Loucy (cell line): ENCODE results near the gene RIN3.

Source experiments
- H2AFZ ChIP-seq: fragments of 200-600 bp; sonication (generic); 2 replicates; pipeline ENCODE4 v1.6.0; 2016; ENCODE audit warnings: antibody characterized with exemption, mild to moderate bottlenecking, low read length, moderate library complexity
- H3F3A ChIP-seq: fragments of 200-600 bp; 2 replicates; pipeline ENCODE4 v1.6.0; 2016; ENCODE audit warnings: antibody characterized with exemption, low read depth, mild to moderate bottlenecking
- H3K27me3 ChIP-seq: fragments of 200-600 bp; sonication (generic); 2 replicates; pipeline ENCODE4 v1.6.1; 2014; ENCODE audit warnings: low read length, mild to moderate bottlenecking; ENCODE audit not compliant: insufficient read depth, poor library complexity, severe bottlenecking
- H3K36me3 ChIP-seq: fragments of 200-600 bp; sonication (generic); 2 replicates; pipeline ENCODE4 v1.6.1; 2016; ENCODE audit warnings: low read length; ENCODE audit not compliant: insufficient read depth
- H3K4me1 ChIP-seq: fragments of 200-600 bp; sonication (generic); 2 replicates; pipeline ENCODE4 v1.5.1; 2014; ENCODE audit warnings: low read length, mild to moderate bottlenecking; ENCODE audit not compliant: insufficient read depth, poor library complexity, severe bottlenecking
- H3K4me2 ChIP-seq: fragments of 200-600 bp; sonication (generic); 2 replicates; pipeline ENCODE4 v1.6.0; 2014; ENCODE audit warnings: antibody characterized with exemption, low read length, low read depth, mild to moderate bottlenecking; ENCODE audit not compliant: poor library complexity, severe bottlenecking
- H3K4me3 ChIP-seq: fragments of 200-600 bp; sonication (generic); 2 replicates; pipeline ENCODE4 v1.5.1; 2014; ENCODE audit warnings: low read length, mild to moderate bottlenecking, mixed read lengths; ENCODE audit not compliant: poor library complexity, severe bottlenecking
- H3K79me2 ChIP-seq: fragments of 200-600 bp; sonication (generic); 2 replicates; pipeline ENCODE4 v1.6.1; 2014; ENCODE audit warnings: low read length; ENCODE audit not compliant: insufficient read depth
- H3K9ac ChIP-seq: fragments of 200-600 bp; sonication (generic); 2 replicates; pipeline ENCODE4 v1.6.0; 2014; ENCODE audit warnings: mild to moderate bottlenecking, low read depth, low read length, moderate library complexity; ENCODE audit not compliant: poor library complexity, severe bottlenecking
- H3K9me2 ChIP-seq: fragments of 200-600 bp; sonication (generic); replicated peaks from 2 replicates; pipeline ENCODE4 v1.6.1; 2016; ENCODE audit warnings: low read depth, low read length, mixed read lengths
- H3K9me3 ChIP-seq: fragments of 200-600 bp; sonication (generic); 2 replicates; pipeline ENCODE4 v1.6.1; 2014; ENCODE audit warnings: mild to moderate bottlenecking, antibody characterized with exemption, low read length, low read depth; ENCODE audit not compliant: insufficient read depth
- H4K20me1 ChIP-seq: fragments of 200-600 bp; sonication (generic); 2 replicates; pipeline ENCODE4 v1.6.0; 2014; ENCODE audit warnings: antibody characterized with exemption, low read length, mild to moderate bottlenecking; ENCODE audit not compliant: insufficient read depth, poor library complexity, severe bottlenecking
- CTCF ChIP-seq: fragments of 200-600 bp; sonication (generic); conservative IDR thresholded peaks from 2 replicates; pipeline ENCODE4 v1.5.1; 2014; ENCODE audit warnings: mild to moderate bottlenecking, antibody characterized with exemption, low read length
- EZH2phosphoT487 ChIP-seq: fragments of 200-600 bp; IDR thresholded peaks from 2 replicates; pipeline ENCODE4 v1.6.1; 2018; ENCODE audit warnings: antibody characterized with exemption, mild to moderate bottlenecking, moderate library complexity, borderline replicate concordance

Gene RIN3

DNA sequence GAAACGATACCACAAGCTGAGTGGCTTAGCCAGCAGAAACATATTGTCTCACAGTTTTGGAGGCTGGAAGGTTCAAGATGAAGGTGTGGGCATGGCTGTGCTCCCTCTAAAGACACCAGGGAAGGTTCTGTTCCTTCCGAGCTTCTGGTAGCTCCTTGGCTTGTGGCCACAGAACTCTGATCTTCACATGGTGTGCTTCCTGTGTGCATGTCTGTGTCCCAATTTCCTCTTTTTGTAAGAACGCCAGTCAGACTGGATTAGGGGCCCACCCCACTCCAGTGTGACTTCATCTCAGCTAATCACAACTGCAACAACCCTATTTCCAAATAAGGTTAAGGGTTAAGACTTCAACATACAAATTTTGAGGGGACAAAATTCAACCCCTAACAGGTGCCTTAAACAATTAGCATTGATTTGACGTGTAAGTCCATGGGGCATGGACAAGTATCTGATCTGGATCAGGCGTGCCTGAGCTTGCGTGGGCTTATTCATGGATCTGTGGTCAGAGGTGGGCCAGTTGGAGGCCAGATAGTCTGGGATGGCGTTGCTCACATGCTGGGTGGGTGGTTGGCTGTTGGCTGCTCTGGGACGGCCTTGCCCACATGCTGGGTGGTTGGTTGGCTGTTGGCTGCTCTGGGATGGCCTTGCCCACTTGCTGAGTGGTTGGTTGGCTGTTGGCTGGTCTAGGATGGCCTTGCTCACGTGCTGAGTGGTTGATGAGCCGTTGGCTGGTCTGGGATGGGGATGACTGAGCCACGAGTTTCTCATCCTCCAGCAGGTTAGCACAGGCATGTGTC lies 146.4 kb downstream of the RIN3 start:
- Histone ChIP-seq H3K9me3 (no peaks in the 10 kb centered on the region), H3K4me3 (no peak overlapping the region), H3K4me1 (peaks cover 2% of the 10 kb centered on the region), H3K9me2 (no peaks in the 10 kb centered on the region), H3F3A (no peaks in the 10 kb centered on the region), H3K27me3 (no peaks in the 10 kb centered on the region), H3K9ac (no peak overlapping the region), H3K79me2 (no peaks in the 10 kb centered on the region), H3K36me3 (peaks cover 64% of the 10 kb centered on the region; the same call in 1 of the 2 replicates), H2AFZ (no peak overlapping the region), H3K4me2 (no peak overlapping the region), H4K20me1 (no peaks in the 10 kb centered on the region)
- no peak for TF ChIP-seq CTCF
- TF ChIP-seq EZH2phosphoT487 = no peak

DNA sequence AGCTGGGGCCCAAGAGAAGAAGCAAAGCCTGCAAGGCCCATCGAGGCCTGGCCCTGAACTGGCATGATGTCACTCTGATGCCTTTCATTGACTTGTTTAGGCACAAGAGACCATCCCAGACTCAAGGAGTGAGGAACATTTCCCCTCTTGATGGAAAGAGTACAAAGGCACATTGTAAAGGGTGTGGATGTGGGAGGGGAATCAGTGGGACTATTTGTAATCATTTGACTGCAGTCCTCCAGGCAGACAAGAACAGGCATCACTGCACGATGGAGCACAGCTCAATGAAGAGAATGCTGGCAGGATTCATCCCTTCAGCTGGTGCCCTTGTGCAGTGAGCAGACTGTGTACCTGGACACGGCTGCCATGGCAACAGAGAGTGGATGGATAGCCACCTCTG lies 147.0 kb downstream of the RIN3 start:
- H3K9ac ChIP-seq = no peak overlapping the region
- peaks cover 59% of the 10 kb centered on the region; the same call in 1 of the 2 replicates for H3K36me3 ChIP-seq

GRCh38 chr14:92663049-92663448 lies 149.5 kb downstream of the RIN3 start:
- Histone ChIP-seq H3K4me3 (no peak overlapping the region), H2AFZ (no peak overlapping the region), H3K4me1 (peaks cover 21% of the 10 kb centered on the region), H3F3A (no peaks in the 10 kb centered on the region), H3K36me3 (peaks cover 57% of the 10 kb centered on the region; the same call in 1 of the 2 replicates), H4K20me1 (no peaks in the 10 kb centered on the region), H3K27me3 (no peaks in the 10 kb centered on the region), H3K4me2 (no peak overlapping the region), H3K9me2 (no peaks in the 10 kb centered on the region), H3K9ac (no peak overlapping the region), H3K79me2 (no peaks in the 10 kb centered on the region), H3K9me3 (no peaks in the 10 kb centered on the region)
- TF ChIP-seq EZH2phosphoT487 (no peak), CTCF (no peak)

More for the DNA sequence above, 147.0 kb downstream of the RIN3 start:
- no peaks in the 10 kb centered on the region for H4K20me1 ChIP-seq
- peaks cover 7% of the 10 kb centered on the region for H3K4me1 ChIP-seq
- no peaks in the 10 kb centered on the region for H3K79me2 ChIP-seq
- H3K27me3 ChIP-seq = no peaks in the 10 kb centered on the region
- no peak overlapping the region for H3K4me3 ChIP-seq
- no peaks in the 10 kb centered on the region for H3K9me3 ChIP-seq
- no peak overlapping the region for H3K4me2 ChIP-seq
- no peaks in the 10 kb centered on the region for H3K9me2 ChIP-seq
- no peak overlapping the region for H2AFZ ChIP-seq
- no peak for TF ChIP-seq EZH2phosphoT487
- TF ChIP-seq CTCF = no peak
- H3F3A ChIP-seq = no peaks in the 10 kb centered on the region
